A673 (cell line): ENCODE results near the gene CAMSAP1. TPM values are rescaled to one million over a fixed set of nuclear protein-coding genes. Genes with fewer than 3 reads are reported as not detected.

Experiments used
- BruUV-seq: library from RNA; stranded (reverse); fragments of 400-500 nt; replicated peaks from 2 replicates; lab custom pipeline; 2021; lab: Mats Ljungman, UMichigan
- CTCF ChIA-PET: fragments of 300-600 bp; sonication (Branson Sonifier 250); formaldehyde crosslinking; loops from one replicate; lab custom pipeline; 2022; ENCODE audit warnings: antibody characterized with exemption; lab: Charles Lee
- POLR2A ChIA-PET: fragments of 300-600 bp; sonication (Branson Sonifier 250); formaldehyde crosslinking; loops from one replicate; lab custom pipeline; 2022; ENCODE audit warnings: antibody characterized with exemption; ENCODE audit not compliant: low non-redundant PET; lab: Charles Lee
- DNase-seq: peaks from one replicate; pipeline ENCODE4 v3.0.0-alpha.2; 2015; ENCODE audit warnings: low spot score
- H3K27ac ChIP-seq: fragments of 200-600 bp; sonication (generic); 2 replicates; pipeline ENCODE4 v1.5.1; 2016; ENCODE audit warnings: mixed run types, low read depth, mild to moderate bottlenecking, mixed read lengths, antibody characterized with exemption, low read length; ENCODE audit not compliant: poor library complexity, severe bottlenecking
- H3K27me3 ChIP-seq: fragments of 200-600 bp; sonication (generic); replicated peaks from 2 replicates; pipeline ENCODE4 v1.6.1; 2017; ENCODE audit warnings: mixed run types, low read depth, mild to moderate bottlenecking, mixed read lengths, antibody characterized with exemption, low read length; ENCODE audit not compliant: insufficient read depth, poor library complexity
- H3K36me3 ChIP-seq: fragments of 200-600 bp; sonication (generic); 2 replicates; pipeline ENCODE4 v1.6.1; 2016; ENCODE audit warnings: mixed run types, mild to moderate bottlenecking, mixed read lengths, antibody characterized with exemption, low read length; ENCODE audit not compliant: insufficient read depth, poor library complexity, severe bottlenecking
- H3K4me1 ChIP-seq: fragments of 200-600 bp; sonication (generic); 2 replicates; pipeline ENCODE4 v1.6.1; 2017; ENCODE audit warnings: mixed run types, mild to moderate bottlenecking, mixed read lengths, antibody characterized with exemption, low read length; ENCODE audit not compliant: insufficient read depth, poor library complexity, severe bottlenecking
- H3K4me3 ChIP-seq: fragments of 200-600 bp; sonication (generic); 2 replicates; pipeline ENCODE4 v1.5.1; 2016; ENCODE audit warnings: low read depth, mixed run types, mild to moderate bottlenecking, mixed read lengths, low read length; ENCODE audit not compliant: poor library complexity, severe bottlenecking
- H3K9me3 ChIP-seq: fragments of 200-600 bp; sonication (generic); 2 replicates; pipeline ENCODE4 v1.6.1; 2016; ENCODE audit warnings: mixed run types, low read depth, mild to moderate bottlenecking, mixed read lengths, antibody characterized with exemption, low read length; ENCODE audit not compliant: poor library complexity, severe bottlenecking
- CTCF ChIP-seq: fragments of 300-800, 200-600 bp; sonication (generic); conservative IDR thresholded peaks from 2 replicates; pipeline ENCODE4 v1.5.1; 2017; ENCODE audit warnings: low read depth, mild to moderate bottlenecking, antibody characterized with exemption, low read length, moderate library complexity, mixed read lengths
- EZH2 ChIP-seq: fragments of 200-600 bp; sonication (generic); IDR thresholded peaks from 2 replicates; pipeline ENCODE4 v1.6.1; 2017; ENCODE audit warnings: borderline replicate concordance, low read depth, mild to moderate bottlenecking, mixed read lengths, antibody characterized with exemption, low read length; ENCODE audit not compliant: poor library complexity, severe bottlenecking
- intact Hi-C: fragments of 100-400 bp; cut with micrococcal nuclease; formaldehyde crosslinking; loops from one replicate; pipeline ENCODE4 v1.10.0; 2022; ENCODE audit not compliant: unreplicated experiment
- total RNA-seq: library from RNA; stranded (reverse); gene quantifications from 2 replicates; pipeline ENCODE4 v1.2.3, GENCODE V29; 2021

Gene CAMSAP1
- total RNA-seq, 1 experiment from 2014 or later = 52.3 TPM

- H3K4me3 ChIP-seq = no peak overlapping the region
- no peaks in the 10 kb centered on the region for H3K36me3 ChIP-seq
- DNase-seq = no peak
- intact Hi-C loops = loop anchor here (10.0 kb wide), 1 partner anchor 334 kb away; no protein-coding TSS in a partner anchor
- no peaks in the 10 kb centered on the region for H3K4me1 ChIP-seq
- no peak overlapping the region for H3K27ac ChIP-seq
- POLR2A ChIA-PET = no interaction called here
- BruUV-seq = no TSS peak
- CTCF ChIA-PET = no interaction called here
- H3K9me3 ChIP-seq = no peaks in the 10 kb centered on the region
- TF ChIP-seq CTCF = no peak
- no peak for TF ChIP-seq EZH2
- no peaks in the 10 kb centered on the region for H3K27me3 ChIP-seq
These were observed 117.0 kb downstream of the CAMSAP1 start for GRCh38 chr9:135790356-135790755.

GRCh38 chr9:135789838-135790291, 117.5 kb downstream of the CAMSAP1 start:
- Histone ChIP-seq H3K4me1 (no peaks in the 10 kb centered on the region), H3K4me3 (no peak overlapping the region), H3K9me3 (no peaks in the 10 kb centered on the region), H3K27me3 (no peaks in the 10 kb centered on the region), H3K36me3 (no peaks in the 10 kb centered on the region), H3K27ac (no peak overlapping the region)
- ChIA-PET CTCF (no interaction called here), POLR2A (no interaction called here)
- no TSS peak for BruUV-seq
- DNase-seq = no peak
- TF ChIP-seq CTCF = no peak
- intact Hi-C loops = loop anchor here (10.0 kb wide), 1 partner anchor 335 kb away; no protein-coding TSS in a partner anchor

GRCh38 chr9:135788576-135789300, 118.6 kb downstream of the CAMSAP1 start:
- TF ChIP-seq CTCF = no peak
- no peak for TF ChIP-seq EZH2
- Histone ChIP-seq H3K27me3 (no peaks in the 10 kb centered on the region), H3K36me3 (no peaks in the 10 kb centered on the region), H3K9me3 (no peaks in the 10 kb centered on the region), H3K4me3 (no peak overlapping the region), H3K27ac (no peak overlapping the region), H3K4me1 (no peaks in the 10 kb centered on the region)
- POLR2A ChIA-PET = no interaction called here
- CTCF ChIA-PET = no interaction called here
- intact Hi-C loops = no loop called here
- BruUV-seq = no TSS peak
- no peak for DNase-seq
